Mesenchymal stem cell (in vitro differentiated cells and primary cell): ENCODE data around the gene GPC3.

ENCODE experiments used
- DNase-seq: peaks from one replicate; pipeline ENCODE4 v3.0.0-alpha.2; 2013
- H2AFZ ChIP-seq: one replicate; pipeline ENCODE4 v1.6.1; 2013; ENCODE audit warnings: low read depth, mild to moderate bottlenecking, control low read depth, inconsistent platforms, low read length, moderate library complexity
- H2AK5ac ChIP-seq: 2 replicates; pipeline ENCODE4 v1.6.1; 2013; ENCODE audit warnings: low read length, moderate library complexity, mild to moderate bottlenecking, inconsistent platforms; ENCODE audit not compliant: severe bottlenecking
- H2BK120ac ChIP-seq: one replicate; pipeline ENCODE4 v1.6.1; 2013; ENCODE audit warnings: low read depth, mild to moderate bottlenecking, inconsistent platforms, low read length, moderate library complexity
- H2BK12ac ChIP-seq, 2 experiments: one replicate each; pipeline ENCODE4 v1.6.1; 2013; ENCODE audit warnings: inconsistent platforms in 2 of 2, low read length in 2 of 2, mild to moderate bottlenecking in 2 of 2, moderate library complexity in 2 of 2, control low read depth in 1 of 2
- H2BK15ac ChIP-seq: one replicate; pipeline ENCODE4 v1.6.1; 2013; ENCODE audit warnings: mild to moderate bottlenecking, low read depth, inconsistent platforms; ENCODE audit not compliant: poor library complexity, severe bottlenecking
- H2BK5ac ChIP-seq: 2 replicates; pipeline ENCODE4 v1.6.1; 2013; ENCODE audit warnings: low read depth, mild to moderate bottlenecking, low read length, control low read depth, inconsistent platforms; ENCODE audit not compliant: poor library complexity, severe bottlenecking
- H3K14ac ChIP-seq, 2 experiments: one replicate each; pipeline ENCODE4 v1.6.1; 2013; ENCODE audit warnings: inconsistent platforms in 2 of 2, low read length in 2 of 2, control low read depth in 1 of 2, mild to moderate bottlenecking in 1 of 2, moderate library complexity in 1 of 2
- H3K18ac ChIP-seq, 2 experiments: one replicate each; pipeline ENCODE4 v1.6.1; 2013; ENCODE audit warnings: inconsistent platforms in 2 of 2, low read length in 2 of 2, control low read depth in 1 of 2, low read depth in 1 of 2, mild to moderate bottlenecking in 1 of 2
- H3K23ac ChIP-seq, 2 experiments: one replicate each; pipeline ENCODE4 v1.6.1; 2013; ENCODE audit warnings: inconsistent platforms in 2 of 2, low read length in 2 of 2, mild to moderate bottlenecking in 2 of 2, moderate library complexity in 2 of 2, control low read depth in 1 of 2
- H3K27ac ChIP-seq: 2 replicates; pipeline ENCODE4 v1.5.1; 2013; ENCODE audit warnings: mild to moderate bottlenecking, moderate library complexity, low read length, control low read depth, inconsistent platforms; ENCODE audit not compliant: poor library complexity, severe bottlenecking
- H3K27me3 ChIP-seq, 2 experiments: 2 replicates each; pipeline versions ENCODE4 v1.6.1 to v1.7.0; 2013; ENCODE audit warnings: low read length in 2 of 2, mild to moderate bottlenecking in 2 of 2, moderate library complexity in 2 of 2, control low read depth in 1 of 2, inconsistent platforms in 1 of 2; ENCODE audit not compliant: control insufficient read depth in 1 of 2, insufficient read depth in 1 of 2
- H3K36me3 ChIP-seq, 2 experiments: 2 replicates each; pipeline versions ENCODE4 v1.6.1 to v1.7.0; 2013; ENCODE audit warnings: low read length in 2 of 2, control low read depth in 1 of 2, inconsistent platforms in 1 of 2, low read depth in 1 of 2, mild to moderate bottlenecking in 1 of 2; ENCODE audit not compliant: insufficient read depth in 2 of 2, control insufficient read depth in 1 of 2
- H3K4ac ChIP-seq, 2 experiments: one replicate each; pipeline ENCODE4 v1.6.1; 2013; ENCODE audit warnings: inconsistent platforms in 2 of 2, low read length in 2 of 2, mild to moderate bottlenecking in 2 of 2, moderate library complexity in 2 of 2, control low read depth in 1 of 2, low read depth in 1 of 2
- H3K4me1 ChIP-seq: 2 replicates; pipeline ENCODE4 v1.6.1; 2013; ENCODE audit warnings: low read depth, low read length, control low read depth; ENCODE audit not compliant: control insufficient read depth, insufficient read depth
- H3K4me2 ChIP-seq: 2 replicates; pipeline ENCODE4 v1.6.1; 2013; ENCODE audit warnings: low read length, mild to moderate bottlenecking, inconsistent platforms; ENCODE audit not compliant: poor library complexity, severe bottlenecking
- H3K4me3 ChIP-seq, 2 experiments: 2 replicates each; pipeline versions ENCODE4 v1.5.1 to v1.7.0; 2013; ENCODE audit warnings: low read length in 2 of 2, mild to moderate bottlenecking in 2 of 2, control low read depth in 1 of 2, low read depth in 1 of 2; ENCODE audit not compliant: insufficient read depth in 1 of 2
- H3K79me1 ChIP-seq: replicated peaks from 2 replicates; pipeline ENCODE4 v1.6.1; 2013; ENCODE audit warnings: mild to moderate bottlenecking, control low read depth, low read length, inconsistent platforms; ENCODE audit not compliant: poor library complexity, severe bottlenecking
- H3K9ac ChIP-seq: 2 replicates; pipeline ENCODE4 v1.7.0; 2013; ENCODE audit warnings: mild to moderate bottlenecking, low read length, moderate library complexity
- H3K9me3 ChIP-seq: 2 replicates; pipeline ENCODE4 v1.7.0; 2013; ENCODE audit warnings: mild to moderate bottlenecking, low read length; ENCODE audit not compliant: control insufficient read depth
- H4K8ac ChIP-seq: one replicate; pipeline ENCODE4 v1.6.1; 2013; ENCODE audit warnings: inconsistent platforms, mild to moderate bottlenecking, low read length, moderate library complexity
- H4K91ac ChIP-seq: one replicate; pipeline ENCODE4 v1.6.1; 2013; ENCODE audit warnings: mild to moderate bottlenecking, low read length, inconsistent platforms
- WGBS: methylation state at CpG from one replicate; pipeline ENCODE4 v1.1.7; 2013; ENCODE audit warnings: mixed read lengths; 5-methylcytosine and 5-hydroxymethylcytosine counted together

Gene GPC3

GRCh38 chrX:133689997-133690599, 295.3 kb downstream of the GPC3 start:
- WGBS: no CpG with 5 or more reads among the region's 1 CpG
- no peak overlapping the region for H2BK15ac ChIP-seq

GRCh38 chrX:133685822-133686221, 299.6 kb downstream of the GPC3 start:
- Histone ChIP-seq H3K27ac (no peak overlapping the region), H2AFZ (no peak overlapping the region), H3K4me2 (no peak overlapping the region), H3K27me3 (peaks cover 0 to 11% of the 10 kb centered on the region in 2 experiments), H2BK120ac (no peak overlapping the region), H3K4me1 (no peaks in the 10 kb centered on the region), H2BK15ac (no peak overlapping the region), H2BK5ac (no peak overlapping the region), H4K8ac (no peak overlapping the region), H3K4ac (no peak overlapping the region), H2AK5ac (no peak overlapping the region), H3K9ac (no peak overlapping the region), H3K23ac (no peak overlapping the region), H3K36me3 (no peaks in the 10 kb centered on the region), H3K18ac (no peak overlapping the region), H3K9me3 (no peaks in the 10 kb centered on the region), H3K14ac (no peak overlapping the region), H3K4me3 (no peak overlapping the region), H2BK12ac (no peak overlapping the region), H3K79me1 (no peaks in the 10 kb centered on the region), H4K91ac (no peak overlapping the region)
- DNase-seq: no peak
- WGBS: 66% methylated on average over 3 of the region's 3 CpGs

More at GRCh38 chrX:133689997-133690599, 295.3 kb downstream of the GPC3 start:
- Histone ChIP-seq H2AK5ac (no peak overlapping the region), H2BK12ac (no peak overlapping the region), H3K23ac (no peak overlapping the region), H3K14ac (no peak overlapping the region), H3K18ac (no peak overlapping the region), H3K4me2 (no peak overlapping the region), H3K36me3 (no peaks in the 10 kb centered on the region), H4K8ac (no peak overlapping the region), H4K91ac (no peak overlapping the region), H3K79me1 (no peaks in the 10 kb centered on the region), H2BK120ac (no peak overlapping the region), H3K9ac (no peak overlapping the region), H3K27ac (no peak overlapping the region), H3K27me3 (peaks cover 0 to 5% of the 10 kb centered on the region in 2 experiments), H2AFZ (no peak overlapping the region), H3K4me3 (no peak overlapping the region), H3K9me3 (no peaks in the 10 kb centered on the region), H2BK5ac (no peak overlapping the region), H3K4me1 (no peaks in the 10 kb centered on the region), H3K4ac (no peak overlapping the region)
- DNase-seq: no peak

GRCh38 chrX:133681897-133682296, 303.5 kb downstream of the GPC3 start:
- H2BK15ac ChIP-seq: no peak overlapping the region
- H4K8ac ChIP-seq: no peak overlapping the region
- no peaks in the 10 kb centered on the region for H3K36me3 ChIP-seq
- H3K4ac ChIP-seq: no peak overlapping the region
- H3K18ac ChIP-seq: no peak overlapping the region
- no peaks in the 10 kb centered on the region for H3K9me3 ChIP-seq
- H3K14ac ChIP-seq: no peak overlapping the region
- no peak overlapping the region for H3K27ac ChIP-seq
- DNase-seq: no peak
- H4K91ac ChIP-seq: no peak overlapping the region
- H3K4me1 ChIP-seq: no peaks in the 10 kb centered on the region
- no peak overlapping the region for H2BK12ac ChIP-seq
- no peak overlapping the region for H3K4me3 ChIP-seq
- H3K79me1 ChIP-seq: no peaks in the 10 kb centered on the region
- peaks cover 0 to 25% of the 10 kb centered on the region in 2 experiments for H3K27me3 ChIP-seq
- no peak overlapping the region for H3K4me2 ChIP-seq
- H3K9ac ChIP-seq: no peak overlapping the region
- H2AFZ ChIP-seq: no peak overlapping the region
- no peak overlapping the region for H2BK5ac ChIP-seq
- no peak overlapping the region for H3K23ac ChIP-seq
- no peak overlapping the region for H2BK120ac ChIP-seq
- WGBS: 63% methylated on average over 4 of the region's 6 CpGs
- H2AK5ac ChIP-seq: no peak overlapping the region

GRCh38 chrX:133681421-133681820, 304.0 kb downstream of the GPC3 start:
- H2BK5ac ChIP-seq: no peak overlapping the region
- no peaks in the 10 kb centered on the region for H3K36me3 ChIP-seq
- H3K4me2 ChIP-seq: no peak overlapping the region
- 90% methylated on average over 2 of the region's 3 CpGs for WGBS
- no peaks in the 10 kb centered on the region for H3K79me1 ChIP-seq
- no peak overlapping the region for H2AFZ ChIP-seq
- H3K4me1 ChIP-seq: no peaks in the 10 kb centered on the region
- H3K9ac ChIP-seq: no peak overlapping the region
- H2BK12ac ChIP-seq: no peak overlapping the region
- no peak overlapping the region for H3K23ac ChIP-seq
- peaks cover 0 to 29% of the 10 kb centered on the region in 2 experiments for H3K27me3 ChIP-seq
- H4K91ac ChIP-seq: no peak overlapping the region
- H2BK15ac ChIP-seq: no peak overlapping the region
- H3K4me3 ChIP-seq: no peak overlapping the region
- no peaks in the 10 kb centered on the region for H3K9me3 ChIP-seq
- no peak overlapping the region for H3K18ac ChIP-seq
- no peak overlapping the region for H4K8ac ChIP-seq
- no peak overlapping the region for H3K4ac ChIP-seq
- no peak overlapping the region for H3K27ac ChIP-seq
- no peak overlapping the region for H3K14ac ChIP-seq
- no peak overlapping the region for H2BK120ac ChIP-seq
- DNase-seq: no peak
- no peak overlapping the region for H2AK5ac ChIP-seq
